A549 treated with Mapracorat at 1 μM for 4 hours (cell line): Measurements from ENCODE around the gene NAGPA. TPM values are rescaled to one million over a fixed set of nuclear protein-coding genes. Genes with fewer than 3 reads are reported as not detected.

Source experiments
- total RNA-seq: library from RNA; stranded (reverse); fragments of 200-300 nt; extraction: Qiagen RNA extraction; gene quantifications from 5 replicates; pipeline ENCODE4 v1.2.3, GENCODE V29; 2022

The NAGPA gene, protein sequence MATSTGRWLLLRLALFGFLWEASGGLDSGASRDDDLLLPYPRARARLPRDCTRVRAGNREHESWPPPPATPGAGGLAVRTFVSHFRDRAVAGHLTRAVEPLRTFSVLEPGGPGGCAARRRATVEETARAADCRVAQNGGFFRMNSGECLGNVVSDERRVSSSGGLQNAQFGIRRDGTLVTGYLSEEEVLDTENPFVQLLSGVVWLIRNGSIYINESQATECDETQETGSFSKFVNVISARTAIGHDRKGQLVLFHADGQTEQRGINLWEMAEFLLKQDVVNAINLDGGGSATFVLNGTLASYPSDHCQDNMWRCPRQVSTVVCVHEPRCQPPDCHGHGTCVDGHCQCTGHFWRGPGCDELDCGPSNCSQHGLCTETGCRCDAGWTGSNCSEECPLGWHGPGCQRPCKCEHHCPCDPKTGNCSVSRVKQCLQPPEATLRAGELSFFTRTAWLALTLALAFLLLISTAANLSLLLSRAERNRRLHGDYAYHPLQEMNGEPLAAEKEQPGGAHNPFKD
- 13.9 to 18.3 TPM (median 17.9 TPM) in 5 replicates for total RNA-seq

DNA sequence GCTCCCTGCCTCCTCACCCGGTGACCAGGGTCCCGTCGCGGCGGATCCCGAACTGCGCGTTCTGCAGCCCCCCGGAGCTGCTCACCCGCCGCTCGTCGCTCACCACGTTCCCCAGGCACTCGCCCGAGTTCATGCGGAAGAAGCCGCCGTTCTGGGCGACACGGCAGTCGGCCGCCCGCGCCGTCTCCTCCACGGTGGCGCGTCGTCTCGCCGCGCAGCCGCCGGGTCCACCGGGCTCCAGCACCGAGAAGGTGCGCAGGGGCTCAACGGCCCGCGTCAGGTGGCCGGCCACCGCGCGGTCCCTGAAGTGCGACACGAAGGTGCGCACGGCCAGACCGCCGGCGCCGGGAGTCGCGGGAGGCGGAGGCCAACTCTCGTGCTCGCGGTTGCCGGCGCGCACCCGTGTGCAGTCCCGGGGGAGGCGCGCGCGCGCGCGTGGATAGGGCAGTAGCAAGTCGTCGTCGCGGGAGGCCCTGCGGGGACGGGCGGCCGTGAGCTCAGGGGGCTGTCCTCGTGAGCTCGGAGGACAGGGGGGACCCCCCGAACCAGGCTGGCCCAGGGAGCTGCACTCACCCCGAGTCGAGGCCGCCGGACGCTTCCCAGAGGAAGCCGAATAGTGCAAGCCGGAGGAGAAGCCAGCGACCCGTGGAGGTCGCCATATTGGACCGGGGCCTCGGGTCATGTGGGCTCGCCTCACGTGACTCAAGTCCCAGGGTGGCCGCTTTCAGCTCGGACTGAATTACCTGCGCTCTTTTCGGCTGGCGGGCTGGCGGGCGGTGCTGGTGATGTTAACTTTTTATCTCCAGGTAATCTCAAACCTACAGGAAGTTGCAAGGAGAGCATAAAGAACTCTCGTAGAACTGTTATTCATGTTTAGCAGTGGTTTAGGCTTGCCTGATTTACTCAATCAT is at the start of gene NAGPA:
Gene NAGPA (minus strand): TSS at position 680 of the 911 bp plus-strand sequence. CDS start 21 bp downstream, at position 659.

DNA sequence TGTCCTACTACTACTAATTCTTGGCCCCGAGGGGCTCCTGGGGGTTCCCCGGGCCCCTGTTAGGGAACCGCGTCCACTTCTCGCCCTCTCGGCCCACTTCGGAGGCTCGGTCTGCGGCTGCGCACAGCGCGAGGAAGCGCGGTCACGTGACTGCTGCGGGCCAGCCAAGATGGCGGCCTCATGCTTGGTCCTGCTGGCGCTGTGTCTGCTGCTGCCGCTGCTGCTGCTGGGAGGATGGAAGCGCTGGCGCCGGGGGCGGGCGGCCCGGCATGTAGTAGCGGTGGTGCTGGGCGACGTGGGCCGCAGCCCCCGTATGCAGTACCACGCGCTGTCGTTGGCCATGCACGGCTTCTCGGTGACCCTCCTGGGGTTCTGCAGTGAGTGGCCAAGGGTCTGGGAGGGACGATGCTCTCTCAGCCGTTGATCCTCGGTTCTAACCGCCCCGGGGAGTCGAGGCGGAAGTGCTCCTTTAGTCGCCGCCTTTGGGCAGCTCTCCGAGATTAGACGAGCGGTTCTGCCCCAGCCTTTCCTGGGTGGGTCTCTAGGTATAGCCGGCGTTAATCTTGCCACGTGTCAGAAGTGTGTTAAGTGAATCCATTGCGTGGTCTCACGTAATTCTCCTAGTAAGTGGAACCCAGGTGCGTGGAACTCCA is 38.1 kb upstream of the NAGPA start, which contains the start of gene ALG1:
Gene ALG1 (plus strand): TSS at position 163 of the 653 bp plus-strand sequence. CDS start 7 bp downstream, at position 170.

GRCh38 chr16:5065813-5066212 is 32.1 kb upstream of the NAGPA start, which contains the start of gene C16orf89:
C16orf89 (minus strand) TSS chr16:5065956; CDS start chr16:5065908, 48 bp downstream.

Other genes starting within 250 kb of the NAGPA start
- not detected in 5 replicates for gene SEPTIN12, start 245.6 kb downstream of the NAGPA start, total RNA-seq
- not detected in 5 replicates for gene SMIM22, start 238.6 kb downstream of the NAGPA start, total RNA-seq
- gene ROGDI, start 231.3 kb downstream of the NAGPA start, total RNA-seq, result 10.6 to 17.8 TPM (median 13.9 TPM) in 5 replicates
- 32.9 to 43.4 TPM (median 40.3 TPM) in 5 replicates for gene GLYR1, start 186.6 kb downstream of the NAGPA start, total RNA-seq
- 23.7 to 29.7 TPM (median 27.9 TPM) in 5 replicates for gene UBN1, start 186.5 kb downstream of the NAGPA start, total RNA-seq
- gene PPL, start 96.8 kb downstream of the NAGPA start, total RNA-seq, result 3.4 to 4.6 TPM (median 3.8 TPM) in 5 replicates
- gene SEC14L5, start 75.6 kb downstream of the NAGPA start, total RNA-seq, result 0.02 to 0.10 TPM (median 0.03 TPM) in 3 of 5 replicates, not detected in the others
- not detected in 5 replicates for gene C16orf89, start 32.0 kb upstream of the NAGPA start, total RNA-seq
- 30.8 to 37.5 TPM (median 36.7 TPM) in 5 replicates for gene ALG1, start 37.9 kb upstream of the NAGPA start, total RNA-seq
- 22.2 to 27.4 TPM (median 25.5 TPM) in 5 replicates for gene EEF2KMT, start 63.9 kb upstream of the NAGPA start, total RNA-seq